GM21786 (cell line): Measurements from ENCODE around the gene LITAF.
"Not testable (repeated sequence)": the region's sequence is repeated elsewhere in the genome, so short reads cannot be mapped to it uniquely, and the experiment has no call there.

Source experiments
- ATAC-seq: cut with Tn5 transposase; IDR thresholded peaks from one replicate; pipeline ENCODE4 v1.9.1; 2021; ENCODE audit not compliant: unreplicated experiment

LITAF gene

DNA sequence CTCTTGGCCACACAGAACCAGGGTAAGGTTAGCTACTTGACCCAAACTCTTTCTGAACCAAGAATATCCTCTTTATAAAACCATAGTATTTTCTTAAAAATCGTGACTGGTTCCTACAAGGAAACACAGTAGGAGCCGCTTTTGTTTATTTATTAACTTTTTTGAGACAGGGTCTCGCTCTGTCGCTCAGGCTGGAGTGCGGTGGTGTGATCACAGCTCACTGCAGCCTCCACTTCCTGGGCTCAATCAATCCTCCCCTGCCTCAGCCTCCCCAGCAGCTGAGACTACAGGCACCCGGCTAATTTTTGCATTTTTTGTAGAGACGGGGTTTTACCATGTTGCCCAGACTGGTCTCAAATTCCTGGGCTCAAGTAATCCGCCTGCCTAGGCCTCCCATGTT lies 14.7 kb upstream of the LITAF start:
- no peak for ATAC-seq

- no peak for ATAC-seq
Observed at GRCh38 chr16:11599579-11599978, 12.9 kb upstream of the LITAF start.

DNA sequence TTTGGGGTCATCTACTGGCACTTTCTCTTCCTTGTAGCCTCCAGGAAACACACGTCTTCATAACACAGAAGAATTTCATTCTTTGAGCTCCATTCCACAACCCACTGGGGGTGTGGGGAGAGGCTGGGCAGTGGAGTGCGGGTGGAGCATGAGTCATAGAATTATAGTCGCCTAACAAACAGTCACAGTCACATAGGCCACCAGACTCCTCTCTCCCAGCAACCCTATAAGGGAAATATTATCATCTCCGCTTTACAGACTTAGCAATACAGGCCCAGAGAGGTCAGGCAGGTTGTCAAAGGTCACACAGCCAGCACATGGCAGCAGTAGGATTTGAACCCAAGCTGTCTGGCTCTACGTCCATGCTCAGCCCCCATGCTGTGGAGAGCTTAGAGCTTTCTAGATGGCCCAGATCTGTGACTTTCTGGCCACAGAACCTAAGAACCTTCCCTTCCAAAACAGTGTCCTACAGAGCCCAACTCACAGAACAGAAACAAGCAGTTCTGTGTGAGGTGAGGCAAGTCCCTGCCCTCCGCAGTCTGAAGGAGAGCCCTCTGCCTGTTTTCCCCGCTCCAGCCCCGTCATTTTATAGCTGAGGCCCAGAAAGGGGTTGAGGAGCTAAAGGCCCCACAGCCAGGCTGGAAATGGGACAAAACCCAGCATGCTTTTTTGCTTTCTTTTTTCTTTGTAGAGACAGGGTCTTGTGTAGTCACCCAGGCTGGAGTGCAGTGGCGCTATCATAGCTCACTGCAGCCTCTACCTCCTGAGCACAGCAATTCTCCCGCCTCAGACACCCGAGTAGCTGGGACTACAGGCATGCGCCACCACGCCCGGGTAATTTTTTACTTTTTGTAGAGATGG lies 10.7 kb upstream of the LITAF start:
- no peak for ATAC-seq

DNA sequence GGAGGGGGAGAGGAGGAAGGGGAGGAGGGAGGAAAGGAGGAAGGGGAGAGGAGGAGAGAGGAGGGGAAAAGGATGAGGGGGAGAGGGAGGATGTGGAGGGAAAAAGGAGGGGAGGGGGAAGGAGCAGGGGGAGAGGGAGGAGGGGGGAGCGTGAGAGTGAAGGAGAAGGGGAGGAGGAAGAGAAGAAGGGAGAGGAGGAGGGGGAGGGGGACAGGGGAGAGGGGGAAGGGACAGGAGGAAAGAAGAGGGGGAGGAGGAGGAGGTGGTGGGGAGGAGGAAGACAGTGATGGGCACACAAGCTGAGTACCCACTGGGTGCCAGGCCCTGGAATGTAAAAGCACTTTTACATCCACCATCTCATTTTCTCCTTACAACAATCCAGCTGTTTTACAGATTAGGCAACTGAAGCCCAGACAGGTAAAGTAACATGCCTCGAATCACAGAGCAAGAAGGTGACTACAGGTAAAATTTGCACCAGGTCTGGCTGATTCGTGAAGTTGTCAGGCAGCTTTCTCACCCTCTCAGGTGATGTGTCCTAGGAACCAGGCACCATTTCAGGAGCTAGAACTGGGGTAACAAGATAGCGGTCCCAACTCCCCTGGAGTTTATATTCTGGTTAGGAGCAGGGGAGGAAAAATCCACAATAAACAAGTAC lies 10.0 kb upstream of the LITAF start:
- no peak for ATAC-seq

DNA sequence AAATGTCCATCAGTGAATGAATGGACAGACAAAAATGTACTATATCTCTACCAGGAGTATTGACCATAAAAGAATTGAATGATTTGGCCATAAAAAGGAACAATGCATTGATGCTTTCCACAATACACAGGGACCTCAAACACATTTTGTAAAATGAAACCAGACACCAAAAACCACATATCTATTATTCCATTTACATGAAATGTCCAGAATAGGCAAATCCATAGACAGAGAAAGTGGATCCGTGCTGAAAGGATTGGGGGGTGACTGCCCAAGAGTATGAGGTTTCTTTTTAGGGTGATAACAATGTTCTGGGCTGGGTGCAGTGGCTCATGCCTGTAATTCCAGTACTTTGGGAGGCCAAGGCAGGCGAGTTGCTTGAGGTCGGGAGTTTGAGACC lies 6.9 kb upstream of the LITAF start:
- no peak for ATAC-seq

GRCh38 chr16:11593076-11593475 lies 6.4 kb upstream of the LITAF start:
- not testable (repeated sequence) for ATAC-seq

- ATAC-seq, result not testable (repeated sequence)
Observed at GRCh38 chr16:11591630-11592029, 4.9 kb upstream of the LITAF start.

DNA sequence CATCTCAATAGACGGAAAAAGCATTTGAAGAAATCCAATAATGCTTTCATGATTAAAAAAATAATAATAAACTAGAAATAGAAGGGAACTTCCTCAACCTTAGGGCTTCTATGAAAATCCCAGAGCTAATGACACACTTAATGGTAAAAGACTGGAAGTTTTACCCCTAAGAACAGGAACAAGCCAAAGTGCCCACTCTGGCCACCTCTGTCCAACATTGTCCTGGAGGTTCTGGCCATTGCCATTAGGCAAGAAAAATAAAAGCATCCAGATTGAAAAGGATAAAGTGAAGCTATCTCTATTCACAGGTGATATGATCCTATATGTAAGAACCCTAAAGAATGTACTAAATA lies 2.5 kb upstream of the LITAF start:
- no peak for ATAC-seq

- no peak for ATAC-seq
Observed at GRCh38 chr16:11588321-11589197, 1.8 kb upstream of the LITAF start.

- ATAC-seq, result no peak
Observed at GRCh38 chr16:11587643-11588247, 1.0 kb upstream of the LITAF start.

GRCh38 chr16:11586378-11586855 lies 302 bp downstream of the LITAF start:
- ATAC-seq, result peak; percentile 26

DNA sequence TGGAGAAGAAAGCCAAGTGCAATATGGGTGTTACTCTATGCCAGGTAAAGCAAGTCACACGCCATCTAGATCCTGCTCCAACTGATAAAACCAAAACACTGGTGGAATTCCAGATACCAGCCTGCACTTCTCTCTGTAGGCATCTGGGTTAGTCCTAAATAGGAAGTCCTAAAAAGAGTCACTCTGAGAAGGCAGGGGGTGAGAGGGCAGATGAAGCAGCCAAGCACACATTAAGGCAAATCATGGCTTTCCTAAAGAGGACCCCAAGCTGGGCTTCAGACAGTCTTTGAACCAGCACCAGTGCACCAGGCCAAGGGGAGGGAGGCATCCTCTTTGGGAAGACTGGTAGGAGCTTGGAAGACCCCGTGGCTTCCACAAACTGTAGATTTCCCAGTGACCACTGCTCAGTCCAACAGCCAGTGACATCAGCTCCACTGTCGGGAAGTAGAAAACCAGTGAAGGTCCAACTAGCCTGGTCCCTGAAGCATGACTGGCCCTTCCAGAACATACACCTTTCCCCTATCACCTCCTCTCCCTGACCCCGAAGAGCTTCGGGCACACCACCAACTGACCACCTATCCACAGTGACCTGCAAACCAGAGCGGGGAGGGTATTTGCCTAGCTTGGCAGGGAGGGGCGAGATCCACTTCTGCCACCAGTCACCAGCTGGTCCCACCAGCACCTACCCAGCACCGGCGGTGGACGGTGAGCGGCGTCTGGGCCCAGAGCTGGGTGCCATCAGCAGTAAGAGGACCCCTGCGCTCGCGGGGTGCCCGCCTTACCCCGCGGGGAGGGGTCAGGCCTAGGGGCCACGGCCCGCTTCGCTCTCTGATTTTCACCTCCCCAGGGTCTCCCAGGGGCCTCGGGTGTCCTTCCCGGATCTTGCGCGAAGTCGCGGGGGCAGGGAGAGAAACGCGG lies 1.0 kb downstream of the LITAF start:
- no peak for ATAC-seq

GRCh38 chr16:11583889-11584565 lies 2.7 kb downstream of the LITAF start:
- ATAC-seq, result no peak

DNA sequence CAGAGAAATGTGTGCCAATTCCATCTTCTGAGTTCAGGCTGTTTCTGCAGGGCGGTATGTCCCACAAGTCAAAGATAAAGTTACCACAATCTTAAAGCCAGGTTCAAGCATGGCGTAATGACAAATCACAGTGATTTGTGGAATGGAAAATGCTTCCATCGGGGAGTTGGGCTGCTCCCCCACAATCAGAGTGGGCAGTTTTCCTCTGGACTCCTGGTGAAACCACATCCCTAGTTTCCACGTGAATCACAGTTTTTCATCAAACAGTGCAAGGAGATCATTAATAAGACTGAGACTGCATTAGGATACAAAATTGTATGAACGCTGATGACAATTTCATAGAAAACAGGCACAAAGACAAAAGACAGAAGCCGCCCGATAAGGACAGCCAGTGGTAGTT lies 3.6 kb downstream of the LITAF start:
- no peak for ATAC-seq

GRCh38 chr16:11582157-11582814 lies 4.4 kb downstream of the LITAF start:
- ATAC-seq, result no peak

GRCh38 chr16:11581678-11582077 lies 5.0 kb downstream of the LITAF start:
- no peak for ATAC-seq

- ATAC-seq, result no peak
Observed at GRCh38 chr16:11580451-11581086, 6.2 kb downstream of the LITAF start.

GRCh38 chr16:11577290-11577660 lies 9.4 kb downstream of the LITAF start:
- not testable (repeated sequence) for ATAC-seq
